HepG2 (cell line): ENCODE data around the gene SEC14L5. TPM values are rescaled to one million over a fixed set of nuclear protein-coding genes. Genes with fewer than 3 reads are reported as not detected.

Experiments used
- ATAC-seq: fragments of 200-7000 bp; cut with Tn5 transposase; 3 replicates; pipeline ENCODE4 v1.9.1; 2020; ENCODE audit warnings: mild to moderate bottlenecking, moderate library complexity
- BruUV-seq: library from RNA; stranded (reverse); fragments of 400-500 nt; replicated peaks from 2 replicates; lab custom pipeline; 2021; lab: Mats Ljungman, UMichigan
- CTCF ChIA-PET: fragments of 300-600 bp; formaldehyde crosslinking; extraction: SDS; loops from one replicate; lab custom pipeline; 2021; ENCODE audit warnings: low total read pairs, inconsistent platforms, low intra/inter-chr PET ratio; lab: Yijun Ruan, JAX
- POLR2A ChIA-PET: fragments of 350-600 bp; sonication (Branson Sonifier 250); formaldehyde crosslinking; loops from one replicate; lab custom pipeline; 2020; ENCODE audit warnings: antibody characterized with exemption, inconsistent platforms; lab: Yijun Ruan, JAX
- DNase-seq: peaks from one replicate; pipeline ENCODE4 v3.0.0-alpha.2; 2015; ENCODE audit warnings: low spot score
- FAIRE-seq: peaks from 3 replicates; lab custom pipeline; 2011; peaks lifted over from hg19 to GRCh38; lab: Jason Lieb, UNC
- H2AFZ ChIP-seq: one replicate; pipeline ENCODE4 v1.6.1; 2011; ENCODE audit warnings: low read length, inconsistent platforms
- H3K27ac ChIP-seq: fragments of 300-600 bp; 3 replicates; pipeline ENCODE4 v1.8.0; 2011; ENCODE audit warnings: mixed run types, mild to moderate bottlenecking, mixed read lengths, low read length, inconsistent platforms; ENCODE audit not compliant: insufficient read depth; ENCODE audit errors: extremely low read length
- H3K27me3 ChIP-seq, 2 experiments: fragments of 200-600 bp in 1 of 2; 2 replicates in 1 of 2; 3 replicates in 1 of 2; pipeline versions ENCODE4 v1.6.0 to v1.8.0; 2011; ENCODE audit warnings: low read length in 2 of 2, mild to moderate bottlenecking in 2 of 2, moderate library complexity in 2 of 2, inconsistent platforms in 1 of 2; ENCODE audit not compliant: insufficient read depth in 2 of 2, control insufficient read depth in 1 of 2
- H3K36me3 ChIP-seq, 2 experiments: fragments of 200-600 bp in 1 of 2; replicated peaks in 1 of 2; 2 replicates in 1 of 2; 3 replicates in 1 of 2; pipeline versions ENCODE4 v1.5.1 to v1.8.0; 2011; ENCODE audit warnings: low read length in 2 of 2, inconsistent platforms in 1 of 2; ENCODE audit not compliant: insufficient read depth in 2 of 2, control insufficient read depth in 1 of 2
- H3K4me1 ChIP-seq: 2 replicates; pipeline ENCODE4 v1.5.1; 2012; ENCODE audit warnings: low read length, inconsistent platforms; ENCODE audit not compliant: insufficient read depth
- H3K4me2 ChIP-seq: 2 replicates; pipeline ENCODE4 v1.6.0; 2011; ENCODE audit warnings: low read depth, low read length, inconsistent platforms
- H3K4me3 ChIP-seq, 3 experiments: fragments of 200-600 bp in 1 of 3; sonication (generic), shearing (Covaris generic) in 1 of 3; replicated peaks in 1 of 3; 2 replicates each; pipeline ENCODE4 v1.5.1; 2011 to 2016; ENCODE audit warnings: low read length in 3 of 3, inconsistent platforms in 2 of 3, low read depth in 2 of 3, mild to moderate bottlenecking in 2 of 3, control low read depth in 1 of 3, mixed read lengths in 1 of 3; ENCODE audit not compliant: insufficient read depth in 1 of 3
- H3K79me2 ChIP-seq: one replicate; pipeline ENCODE4 v1.6.1; 2011; ENCODE audit warnings: low read length, inconsistent platforms; ENCODE audit not compliant: insufficient read depth
- H3K9ac ChIP-seq: 2 replicates; pipeline ENCODE4 v1.6.0; 2011; ENCODE audit warnings: mild to moderate bottlenecking, low read depth, low read length, inconsistent platforms; ENCODE audit not compliant: insufficient read depth
- H3K9me3 ChIP-seq: 2 replicates; pipeline ENCODE4 v1.5.1; 2012; ENCODE audit warnings: mild to moderate bottlenecking, low read length
- H4K20me1 ChIP-seq: 2 replicates; pipeline ENCODE4 v1.6.0; 2011; ENCODE audit warnings: inconsistent platforms, mild to moderate bottlenecking, low read length, moderate library complexity; ENCODE audit not compliant: insufficient read depth
- HMG20A ChIP-seq: IDR thresholded peaks from 2 replicates; pipeline ENCODE4 v1.6.1; 2016; ENCODE audit warnings: borderline replicate concordance
- MIER3 ChIP-seq: IDR thresholded peaks from 2 replicates; pipeline ENCODE4 v1.6.1; 2016; ENCODE audit warnings: missing compliant biosample characterization, borderline replicate concordance
- ZHX2 ChIP-seq, 2 experiments: sonication (generic) in 1 of 2; formaldehyde crosslinking in 1 of 2; IDR thresholded peaks; 2 replicates each; pipeline versions ENCODE4 v1.6.1 to v1.9.0; 2014 to 2022; ENCODE audit warnings: antibody characterized with exemption in 1 of 2, borderline replicate concordance in 1 of 2, inconsistent platforms in 1 of 2, low read depth in 1 of 2, missing genetic modification reagents in 1 of 2
- ZNF20 ChIP-seq: sonication (generic); formaldehyde crosslinking; IDR thresholded peaks from 2 replicates; pipeline ENCODE4 v1.4.0; 2020; ENCODE audit warnings: mild to moderate bottlenecking, moderate library complexity, missing genetic modification reagents
- WGBS: methylation state at CpG from one replicate; pipeline ENCODE4 v1.1.6; 2017; ENCODE audit warnings: low lambda C conversion rate; 5-methylcytosine and 5-hydroxymethylcytosine counted together
- in situ Hi-C: cut with HindIII; loops from 2 replicates; pipeline ENCODE4 v1.10.0; 2017; ENCODE audit warnings: low pct_unique_long_range_greater_than_20kb; ENCODE audit not compliant: extremely low pct_ligation_motif_present
- intact Hi-C: fragments of 100-400 bp; cut with micrococcal nuclease; formaldehyde crosslinking; loops from one replicate; pipeline ENCODE4 v1.10.0; 2022; ENCODE audit not compliant: unreplicated experiment
- polyA plus RNA-seq, 8 experiments: library from polyadenylated mRNA; depleted of rRNA in 3 of 8; stranded (reverse) in 7 of 8; unstranded in 1 of 8; fragments of >200 nt; fragmentation: Illumina TruSeq in 4 of 8; extraction: Trizol in 4 of 8; gene quantifications; 2 replicates each; pipeline versions ENCODE4 v1.2.1 to v1.2.3, GENCODE V29; 2011 to 2016; ENCODE audit warnings: low read depth in 4 of 8, missing spikeins in 1 of 8, mixed read lengths in 1 of 8; ENCODE audit not compliant: insufficient read depth in 1 of 8
- total RNA-seq, 5 experiments: library from RNA; depleted of rRNA; stranded (reverse); fragments of >200 nt; fragmentation: Illumina TruSeq; extraction: Trizol; gene quantifications; 2 replicates each; pipeline ENCODE4 v1.2.3, GENCODE V29; 2016; ENCODE audit warnings: low read depth in 1 of 5

The SEC14L5 gene
- total and polyA plus RNA-seq, 2 of the 13 experiments (the other 11 are each of a cell fraction or from before 2014, with no cell fraction given), result 0.40 to 0.42 TPM

DNA sequence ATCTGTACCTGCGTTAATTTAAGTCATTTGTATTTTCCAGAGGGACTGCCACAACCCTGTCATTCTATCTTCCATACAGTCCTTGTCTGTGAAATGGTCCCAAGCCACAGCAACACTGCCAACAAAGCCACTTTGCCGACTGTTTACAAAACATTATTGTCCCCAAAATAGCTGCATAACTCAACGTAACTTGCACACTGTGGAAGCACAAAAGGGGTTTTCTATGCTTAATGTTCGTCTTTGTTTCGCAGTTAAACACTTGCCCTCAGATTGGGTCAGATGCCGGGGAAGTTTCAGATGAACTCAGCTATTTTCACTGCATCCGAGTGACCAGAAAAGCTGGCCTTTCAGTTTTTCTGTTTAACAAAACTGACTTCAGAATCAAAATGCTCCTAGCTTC, 4.6 kb downstream of the SEC14L5 start:
- H2AFZ ChIP-seq, result no peak overlapping the region
- no TSS peak for BruUV-seq
- intact Hi-C loops (no loop called here), in situ Hi-C loops (loop anchor here (5.0 to 25.0 kb wide), 2 partner anchors 60 to 450 kb away; no protein-coding TSS in a partner anchor)
- H4K20me1 ChIP-seq, result no peaks in the 10 kb centered on the region
- H3K79me2 ChIP-seq, result no peaks in the 10 kb centered on the region
- ATAC-seq (no peak), FAIRE-seq (no peak), DNase-seq (no peak)
- no peak overlapping the region for H3K9ac ChIP-seq
- peaks cover 10% of the 10 kb centered on the region for H3K4me1 ChIP-seq
- no peaks in the 10 kb centered on the region for H3K36me3 ChIP-seq
- H3K9me3 ChIP-seq, result no peaks in the 10 kb centered on the region
- POLR2A ChIA-PET, result interaction anchor here (0.6 kb wide), 1 partner anchor 172 kb away, joined by 4 read pairs; no protein-coding TSS in a partner anchor
- H3K27ac ChIP-seq, result no peak overlapping the region
- TF ChIP-seq ZNF20 (CRISPR knock-in tag), result no peak
- no peak for TF ChIP-seq HMG20A
- no peak for TF ChIP-seq ZHX2 (IDR thresholded peaks at IDR 0.05; ENCODE audit: low read depth)
- no peak for TF ChIP-seq ZHX2 (CRISPR knock-in tag; IDR thresholded peaks at IDR 0.05; ENCODE audit: borderline replicate concordance)
- no peak for TF ChIP-seq MIER3 (CRISPR knock-in tag)
- H3K4me3 ChIP-seq, result no peak overlapping the region
- WGBS, result 43% methylated on average over 7 of the region's 7 CpGs
- CTCF ChIA-PET, result no interaction called here
- H3K27me3 ChIP-seq, result peaks cover 0 to 26% of the 10 kb centered on the region in 2 experiments; a peak in 4 of 5 replicates
- no peak overlapping the region for H3K4me2 ChIP-seq
